Uterus (tissue), 4 donors: Measurements from ENCODE around the gene FAM156B. TPM values are rescaled to one million over a fixed set of nuclear protein-coding genes. Genes with fewer than 3 reads are reported as not detected.
A peak's percentile ranks its signal among the peaks of the same experiment; 100 is the strongest.
"Not testable (repeated sequence)": the region's sequence is repeated elsewhere in the genome, so short reads cannot be mapped to it uniquely, and the experiment has no call there.

Experiments used
- DNase-seq, 2 donors: peaks; one replicate each; pipeline ENCODE4 v3.0.0-alpha.2; 2019 to 2020
- H3K27ac ChIP-seq, 2 donors: fragments of 200-600 bp; sonication (generic); 1 replicate in 1 of 2; 2 replicates in 1 of 2; pipeline ENCODE4 v1.5.1; 2016 to 2018
- H3K27me3 ChIP-seq, 2 donors: fragments of 200-600 bp; sonication (generic); one replicate each; pipeline ENCODE4 v1.5.1; 2018 to 2019; ENCODE audit warnings: control low read depth in 1 of 2
- H3K36me3 ChIP-seq, 2 donors: fragments of 200-600 bp; sonication (generic); one replicate each; pipeline ENCODE4 v1.5.1; 2019; ENCODE audit warnings: control low read depth in 1 of 2
- H3K4me1 ChIP-seq, 2 donors: fragments of 200-600 bp; sonication (generic); one replicate each; pipeline ENCODE4 v1.5.1; 2018 to 2019; ENCODE audit warnings: control low read depth in 1 of 2
- H3K4me3 ChIP-seq, 2 donors: fragments of 200-600 bp; sonication (generic); 1 replicate in 1 of 2; 2 replicates in 1 of 2; pipeline ENCODE4 v1.5.1; 2018 to 2019; ENCODE audit warnings: mild to moderate bottlenecking in 1 of 2
- H3K9me3 ChIP-seq, 2 donors: fragments of 200-600 bp; sonication (generic); one replicate each; pipeline ENCODE4 v1.5.1; 2019; ENCODE audit warnings: control low read depth in 1 of 2
- CTCF ChIP-seq, 4 experiments: fragments of 200-600 bp in 2 of 4; fragments of 450-650 bp in 2 of 4; sonication (generic) in 2 of 4; IDR thresholded peaks; one replicate each; pipeline ENCODE4 v1.5.1; 2016 to 2019; ENCODE audit warnings: antibody characterized with exemption in 4 of 4, mild to moderate bottlenecking in 2 of 4, moderate library complexity in 1 of 4
- POLR2A ChIP-seq, 2 donors: fragments of 450-650 bp; IDR thresholded peaks; one replicate each; pipeline ENCODE4 v1.6.1; 2016; ENCODE audit warnings: antibody characterized with exemption in 2 of 2, mild to moderate bottlenecking in 1 of 2, moderate library complexity in 1 of 2
- intact Hi-C: fragments of 100-400 bp; cut with DNase I; formaldehyde crosslinking; loops from one replicate; pipeline ENCODE4 v1.15.1; 2023; ENCODE audit warnings: low total_unique reads
- total RNA-seq, 4 donors: library from RNA; depleted of rRNA in 3 of 4; stranded (reverse); fragments of >200 nt in 3 of 4; gene quantifications; one replicate each; pipeline versions ENCODE4 v1.1.0 to v1.2.4, GENCODE V29; 2014 to 2023
- donor health status: DM: yes; HTN: yes; CAD: no.

FAM156B gene
- total RNA-seq, 4 donors from 2014 or later = 2.6 to 24.1 (median 8.5) TPM

GRCh38 chrX:52909313-52909969 is 12.3 kb downstream of the FAM156B start:
- H3K36me3 ChIP-seq, H3K4me1 ChIP-seq, DNase-seq, H3K9me3 ChIP-seq, H3K27me3 ChIP-seq, H3K27ac ChIP-seq, intact Hi-C loops, H3K4me3 ChIP-seq: not testable (repeated sequence)

- H3K4me1 ChIP-seq, H3K4me3 ChIP-seq, H3K27ac ChIP-seq, H3K36me3 ChIP-seq, intact Hi-C loops, H3K27me3 ChIP-seq, H3K9me3 ChIP-seq, DNase-seq: not testable (repeated sequence)
Observed at GRCh38 chrX:52913681-52914080, 16.6 kb downstream of the FAM156B start.

GRCh38 chrX:52914704-52915103 is 17.6 kb downstream of the FAM156B start:
- H3K9me3 ChIP-seq, H3K27me3 ChIP-seq, H3K36me3 ChIP-seq, intact Hi-C loops, H3K4me1 ChIP-seq, DNase-seq, H3K4me3 ChIP-seq, H3K27ac ChIP-seq: not testable (repeated sequence)

- Histone ChIP-seq H3K27ac (no peak overlapping the region), H3K4me1 (no peaks in the 10 kb centered on the region), H3K27me3 (no peaks in the 10 kb centered on the region), H3K36me3 (no peaks in the 10 kb centered on the region), H3K4me3 (no peak overlapping the region), H3K9me3 (no peaks in the 10 kb centered on the region)
- intact Hi-C loops = no loop called here
- no peak for TF ChIP-seq CTCF (IDR thresholded peaks at IDR 0.05)
- TF ChIP-seq POLR2A (IDR thresholded peaks at IDR 0.05) = no peak
- no peak for DNase-seq
Observed at GRCh38 chrX:52923781-52924241, 26.7 kb downstream of the FAM156B start.

GRCh38 chrX:52930214-52930613 is 33.1 kb downstream of the FAM156B start:
- H3K27me3 ChIP-seq, H3K27ac ChIP-seq, H3K9me3 ChIP-seq, H3K36me3 ChIP-seq, DNase-seq, H3K4me3 ChIP-seq, H3K4me1 ChIP-seq, intact Hi-C loops: not testable (repeated sequence)

GRCh38 chrX:52933213-52933612 is 36.1 kb downstream of the FAM156B start:
- intact Hi-C loops = no loop called here
- no peaks in the 10 kb centered on the region for H3K27me3 ChIP-seq
- no peaks in the 10 kb centered on the region for H3K36me3 ChIP-seq
- no peak for DNase-seq
- H3K9me3 ChIP-seq = no peaks in the 10 kb centered on the region
- TF ChIP-seq POLR2A (IDR thresholded peaks at IDR 0.05) (no peak), CTCF (IDR thresholded peaks at IDR 0.05) (no peak)
- no peaks in the 10 kb centered on the region for H3K4me1 ChIP-seq
- no peak overlapping the region for H3K4me3 ChIP-seq
- no peak overlapping the region for H3K27ac ChIP-seq

- TF ChIP-seq CTCF (IDR thresholded peaks at IDR 0.05) (no peak), POLR2A (IDR thresholded peaks at IDR 0.05) (no peak)
- Histone ChIP-seq H3K9me3 (no peaks in the 10 kb centered on the region), H3K36me3 (no peaks in the 10 kb centered on the region), H3K4me3 (peak overlapping the region; percentile 83 to 84), H3K4me1 (no peaks in the 10 kb centered on the region), H3K27ac (peak overlapping the region; percentile 94 to 99), H3K27me3 (no peaks in the 10 kb centered on the region)
- DNase-seq = no peak
- intact Hi-C loops = no loop called here
Observed at GRCh38 chrX:52933976-52934703, 37.0 kb downstream of the FAM156B start.
